Uterus (tissue), 2 donors: ENCODE data around the gene TPRG1L.

Source experiments
- POLR2A ChIP-seq, 2 donors: fragments of 450-650 bp; IDR thresholded peaks; one replicate each; pipeline ENCODE4 v1.6.1; 2016; ENCODE audit warnings: antibody characterized with exemption in 2 of 2, mild to moderate bottlenecking in 1 of 2, moderate library complexity in 1 of 2
- TF ChIP-seq, protein P1 (sequence below), 4 experiments: fragments of 200-600 bp in 2 of 4; fragments of 450-650 bp in 2 of 4; sonication (generic) in 2 of 4; IDR thresholded peaks; one replicate each; pipeline ENCODE4 v1.5.1; 2016 to 2019; ENCODE audit warnings: antibody characterized with exemption in 4 of 4, mild to moderate bottlenecking in 2 of 4, moderate library complexity in 1 of 4

- TF ChIP-seq, protein P1, sequence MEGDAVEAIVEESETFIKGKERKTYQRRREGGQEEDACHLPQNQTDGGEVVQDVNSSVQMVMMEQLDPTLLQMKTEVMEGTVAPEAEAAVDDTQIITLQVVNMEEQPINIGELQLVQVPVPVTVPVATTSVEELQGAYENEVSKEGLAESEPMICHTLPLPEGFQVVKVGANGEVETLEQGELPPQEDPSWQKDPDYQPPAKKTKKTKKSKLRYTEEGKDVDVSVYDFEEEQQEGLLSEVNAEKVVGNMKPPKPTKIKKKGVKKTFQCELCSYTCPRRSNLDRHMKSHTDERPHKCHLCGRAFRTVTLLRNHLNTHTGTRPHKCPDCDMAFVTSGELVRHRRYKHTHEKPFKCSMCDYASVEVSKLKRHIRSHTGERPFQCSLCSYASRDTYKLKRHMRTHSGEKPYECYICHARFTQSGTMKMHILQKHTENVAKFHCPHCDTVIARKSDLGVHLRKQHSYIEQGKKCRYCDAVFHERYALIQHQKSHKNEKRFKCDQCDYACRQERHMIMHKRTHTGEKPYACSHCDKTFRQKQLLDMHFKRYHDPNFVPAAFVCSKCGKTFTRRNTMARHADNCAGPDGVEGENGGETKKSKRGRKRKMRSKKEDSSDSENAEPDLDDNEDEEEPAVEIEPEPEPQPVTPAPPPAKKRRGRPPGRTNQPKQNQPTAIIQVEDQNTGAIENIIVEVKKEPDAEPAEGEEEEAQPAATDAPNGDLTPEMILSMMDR (IDR thresholded peaks at IDR 0.05) = no peak
- TF ChIP-seq POLR2A (IDR thresholded peaks at IDR 0.05) = no peak
Measured at GRCh38 chr1:3595949-3596348, 28.9 kb upstream of the TPRG1L start.
